ENCODE data around the gene GTPBP1. TPM values are rescaled to one million over a fixed set of nuclear protein-coding genes. Genes with fewer than 3 reads are reported as not detected.

Gene GTPBP1
- total RNA-seq: 63.2 TPM

DNA sequence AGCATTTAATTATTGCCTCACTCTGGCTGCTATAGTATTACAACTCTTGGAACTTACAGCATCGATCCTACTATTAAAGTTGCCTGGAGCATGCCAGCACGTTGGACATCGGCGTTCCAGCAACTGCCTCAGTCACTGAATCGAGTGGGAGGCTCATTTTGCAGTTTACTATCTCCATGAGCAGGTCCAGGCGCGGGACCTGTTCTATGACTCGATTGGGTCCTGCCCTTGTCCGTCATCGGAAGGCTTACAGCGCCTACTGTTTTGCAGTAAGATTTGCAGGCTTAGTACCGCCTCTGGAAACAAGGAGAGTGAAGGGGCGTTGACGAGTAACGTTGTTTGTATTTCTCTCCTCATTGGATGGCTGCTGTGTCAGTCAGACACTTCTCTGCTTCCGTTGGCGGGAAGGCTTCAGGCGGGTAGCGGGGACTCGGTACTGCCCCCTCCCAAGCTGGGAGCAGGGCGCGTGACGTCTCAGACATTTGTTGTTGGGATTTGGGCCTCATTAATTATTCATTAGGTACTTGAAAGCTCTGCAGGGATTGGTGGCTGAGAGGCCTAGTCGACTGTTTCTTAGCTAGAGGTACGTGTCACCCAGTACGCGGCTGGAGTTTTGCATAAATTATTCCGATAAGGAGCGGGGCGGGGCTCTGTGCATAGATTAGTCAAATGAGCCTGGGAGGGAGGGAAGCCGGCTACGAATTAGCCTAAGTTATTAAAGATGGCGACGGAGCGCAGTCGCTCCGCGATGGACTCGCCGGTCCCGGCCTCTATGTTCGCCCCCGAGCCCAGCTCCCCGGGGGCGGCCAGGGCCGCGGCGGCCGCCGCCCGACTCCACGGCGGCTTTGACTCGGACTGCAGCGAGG is at the start of gene GTPBP1:
TSS of gene GTPBP1 (plus strand) at position 710 of the 866 bp plus-strand sequence. CDS start at position 722, 12 bp downstream.

DNA sequence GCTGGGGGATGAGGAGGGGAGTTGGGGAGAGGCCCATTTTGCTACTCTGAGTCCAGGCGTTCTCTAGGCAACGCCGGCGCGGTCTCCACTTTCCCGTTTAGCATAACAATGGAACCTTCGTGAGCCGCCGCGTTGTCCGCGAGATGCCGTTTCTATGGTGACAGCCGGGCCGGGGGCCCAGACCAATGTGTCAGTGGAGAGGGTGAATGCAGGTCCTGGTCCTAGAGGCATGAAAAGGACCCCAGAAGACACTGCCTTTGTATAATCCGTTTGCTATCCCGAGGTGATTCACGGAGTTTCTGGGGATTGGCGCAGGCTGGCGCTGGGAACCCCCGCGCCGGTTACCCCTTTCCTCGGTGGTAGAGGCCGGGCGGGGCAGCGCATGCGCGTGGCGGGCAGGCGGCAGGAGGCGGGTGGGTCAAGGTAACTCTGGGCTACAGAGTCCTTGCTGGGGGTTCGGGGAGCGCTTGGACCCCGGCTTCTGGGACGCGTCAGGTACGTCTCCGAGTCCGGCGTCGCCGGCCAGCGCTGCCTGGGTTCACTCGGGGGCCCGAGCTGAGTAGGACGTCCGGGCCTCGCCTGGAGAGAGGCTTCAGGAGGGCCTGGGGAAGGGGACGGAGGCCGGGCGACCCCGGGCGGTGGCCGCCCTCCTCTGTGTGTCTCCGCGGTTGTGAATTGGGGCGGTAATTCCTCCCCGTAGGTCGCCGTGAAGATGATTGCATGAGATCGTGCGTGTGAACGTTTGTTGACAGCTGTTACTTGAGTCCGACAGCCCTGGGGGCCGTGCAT is 49.3 kb upstream of the GTPBP1 start, which contains the start of the genes CBY1 and FAM227A:
TSS of gene CBY1 (plus strand) at position 383 of the 789 bp plus-strand sequence. CDS start 11,417 bp downstream, outside the sequence.
TSS of gene FAM227A (minus strand) at position 137 of the 789 bp plus-strand sequence. CDS start 6,224 bp downstream, outside the sequence.

DNA sequence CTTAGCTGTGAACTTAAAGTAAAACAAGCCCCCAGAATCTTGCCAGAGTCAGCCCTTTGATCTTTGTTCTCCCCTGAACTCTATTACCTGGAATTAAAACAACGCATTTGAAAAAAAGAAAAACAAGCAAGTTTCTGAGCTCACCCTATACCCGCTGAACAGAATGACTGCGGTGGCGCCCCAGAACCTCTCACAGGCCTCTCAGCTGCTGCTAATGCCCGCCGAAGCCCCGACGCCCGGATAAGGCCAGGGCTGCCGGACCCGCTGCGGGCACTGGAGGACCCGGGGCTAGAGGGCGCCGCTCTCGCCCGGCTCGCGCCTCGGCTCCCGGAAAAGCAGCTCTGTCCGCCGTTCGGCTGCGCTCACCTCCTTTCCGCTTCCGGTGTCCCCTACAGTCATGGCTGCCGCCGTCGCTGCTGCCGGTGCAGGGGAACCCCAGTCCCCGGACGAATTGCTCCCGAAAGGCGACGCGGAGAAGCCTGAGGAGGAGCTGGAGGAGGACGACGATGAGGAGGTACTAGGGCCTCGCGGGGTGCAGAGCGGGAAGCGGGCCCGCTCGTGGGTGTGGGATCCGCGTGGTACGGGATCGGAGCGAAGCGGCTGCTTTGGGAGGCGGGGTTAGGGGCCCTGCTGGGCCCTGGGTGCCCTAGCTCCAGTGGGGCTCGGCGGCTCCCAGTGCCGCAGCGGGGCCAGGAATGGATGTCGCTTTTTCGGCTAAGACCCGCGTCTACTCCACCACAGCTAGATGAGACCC is 24.0 kb upstream of the GTPBP1 start, which contains the start of gene TOMM22:
TSS of gene TOMM22 (plus strand) at position 376 of the 754 bp plus-strand sequence. CDS start at position 398, 22 bp downstream.

DNA sequence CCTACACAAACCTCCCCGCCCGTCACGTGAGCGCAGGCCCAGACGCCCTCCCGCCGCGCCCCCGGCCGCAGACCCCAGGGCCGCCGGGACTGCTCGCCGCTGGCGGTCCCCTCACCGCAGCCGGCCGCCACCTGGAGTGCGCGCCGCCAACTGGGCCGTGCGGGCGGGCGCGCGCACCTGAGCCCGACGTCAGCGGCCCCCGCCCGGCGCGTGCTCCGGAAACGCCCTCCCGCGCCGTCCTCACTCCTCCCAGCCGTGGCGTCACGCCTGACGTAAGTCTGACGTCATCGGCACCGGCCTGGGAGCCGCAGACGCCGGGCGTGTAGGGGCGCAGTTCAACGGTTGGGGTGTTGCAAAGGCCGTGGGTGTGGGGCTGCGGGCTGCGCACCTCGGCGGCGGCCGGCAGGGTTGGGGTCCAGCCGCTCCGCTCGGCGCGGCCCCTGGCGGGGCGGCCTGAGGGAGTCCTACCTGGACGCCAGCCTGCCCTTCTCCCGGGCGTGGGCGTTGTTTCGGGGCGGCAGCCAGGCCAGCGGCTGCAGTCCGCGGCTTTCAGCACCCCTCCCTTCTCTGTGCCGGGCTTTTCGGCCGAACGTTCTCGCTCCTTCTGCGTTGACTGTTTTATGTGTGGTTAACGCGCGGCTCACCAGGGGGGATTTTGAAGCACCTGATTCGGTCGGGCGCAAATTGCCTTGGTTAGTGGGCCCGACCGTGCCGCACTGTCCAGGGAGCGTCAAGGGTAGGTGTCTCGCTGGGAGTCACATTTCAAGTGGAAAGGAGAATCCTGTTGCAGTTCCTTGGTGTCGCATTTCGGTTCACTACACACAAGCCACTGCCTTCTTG is 4.7 kb upstream of the GTPBP1 start, which contains the start of gene JOSD1:
TSS of gene JOSD1 (minus strand) at position 155 of the 840 bp plus-strand sequence. CDS start 956 bp downstream, outside the sequence.

GRCh38 chr22:38755911-38756532 is 50.3 kb downstream of the GTPBP1 start, which contains the start of gene SUN2:
SUN2 (minus strand) TSS chr22:38755998; CDS start chr22:38752628, 3,370 bp downstream.

Small RNA genes within 50 kb of the gene (small RNA-seq; reads per million reads assigned to genes)
- gene AL021707.8 (ENCODE audit: low replicate concordance): not detected

Other genes with a start within 250 kb of the GTPBP1 start
- 0.31 TPM for gene KDELR3, start 237.8 kb upstream of the GTPBP1 start, total RNA-seq
- gene DDX17, start 199.6 kb upstream of the GTPBP1 start, total RNA-seq: 802 TPM
- gene DMC1, start 135.8 kb upstream of the GTPBP1 start, total RNA-seq: 4.1 TPM
- gene FAM227A, start 49.6 kb upstream of the GTPBP1 start, total RNA-seq: 17.2 TPM
- 17.2 TPM for gene CBY1, start 49.3 kb upstream of the GTPBP1 start, total RNA-seq
- gene TOMM22, start 24.0 kb upstream of the GTPBP1 start, total RNA-seq: 34.4 TPM
- gene JOSD1, start 5.0 kb upstream of the GTPBP1 start, total RNA-seq: 63.9 TPM
- gene SUN2, start 50.1 kb downstream of the GTPBP1 start, total RNA-seq: 128 TPM
- 17.5 TPM for gene DNAL4, start 88.2 kb downstream of the GTPBP1 start, total RNA-seq
- 24.4 TPM for gene NPTXR, start 138.1 kb downstream of the GTPBP1 start, total RNA-seq
- 37.9 TPM for gene CBX6, start 166.3 kb downstream of the GTPBP1 start, total RNA-seq

Data from parietal lobe (tissue), 2 donors.